ENCODE measurements around the gene SMYD3.

SMYD3 gene

GRCh38 chr1:245760301-245760700, 746.8 kb downstream of the SMYD3 start:
- H3K27ac ChIP-seq (ENCODE audit: low read depth in 2 of 2, low read length in 2 of 2) = no peak overlapping the region
- H3K36me3 ChIP-seq (ENCODE audit: control insufficient read depth in 2 of 2, insufficient read depth in 2 of 2, low read length in 2 of 2) = no peaks in the 10 kb centered on the region
- no peaks in the 10 kb centered on the region for H3K9me3 ChIP-seq (ENCODE audit: control insufficient read depth in 2 of 2, low read length in 2 of 2)
- no peak overlapping the region for H3K4me3 ChIP-seq (ENCODE audit: low read length in 2 of 2)
- no peaks in the 10 kb centered on the region for H3K4me1 ChIP-seq (ENCODE audit: control insufficient read depth in 2 of 2, insufficient read depth in 2 of 2, low read length in 2 of 2)
- H3K27me3 ChIP-seq (ENCODE audit: control insufficient read depth in 2 of 2, insufficient read depth in 2 of 2, low read length in 2 of 2) = no peaks in the 10 kb centered on the region
- no peak overlapping the region for H3K9ac ChIP-seq (ENCODE audit: low read depth in 1 of 2, low read length in 2 of 2)

DNA sequence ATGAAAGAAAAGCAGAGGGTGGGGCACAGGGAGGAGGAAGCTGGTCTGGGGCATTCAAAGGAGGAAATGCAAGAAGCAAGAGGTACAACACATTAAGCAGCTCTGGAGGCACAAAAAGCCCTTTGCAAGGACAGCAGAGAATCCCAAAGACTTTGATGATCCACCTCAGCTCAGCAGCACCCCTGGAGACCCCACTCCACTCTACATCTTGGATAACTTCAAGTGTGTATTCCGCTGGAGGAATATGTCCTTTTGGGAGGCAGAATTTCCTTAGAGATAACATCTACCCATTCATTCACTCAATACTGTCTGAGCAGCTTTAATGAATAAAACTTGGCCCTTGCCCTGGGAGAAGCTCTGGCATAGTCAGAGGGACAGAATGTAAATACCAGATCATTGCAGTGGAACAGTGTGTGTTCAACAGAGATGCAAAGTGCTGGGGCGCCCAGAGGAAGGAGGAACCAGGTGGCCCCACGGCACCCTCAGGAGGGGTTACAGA, 752.6 kb downstream of the SMYD3 start:
- Histone ChIP-seq H3K27ac (ENCODE audit: low read depth in 2 of 2, low read length in 2 of 2) (no peak overlapping the region), H3K4me3 (ENCODE audit: low read length in 2 of 2) (no peak overlapping the region), H3K9ac (ENCODE audit: low read depth in 1 of 2, low read length in 2 of 2) (no peak overlapping the region), H3K4me1 (ENCODE audit: control insufficient read depth in 2 of 2, insufficient read depth in 2 of 2, low read length in 2 of 2) (no peaks in the 10 kb centered on the region), H3K9me3 (ENCODE audit: control insufficient read depth in 2 of 2, low read length in 2 of 2) (no peaks in the 10 kb centered on the region), H3K36me3 (ENCODE audit: control insufficient read depth in 2 of 2, insufficient read depth in 2 of 2, low read length in 2 of 2) (no peaks in the 10 kb centered on the region), H3K27me3 (ENCODE audit: control insufficient read depth in 2 of 2, insufficient read depth in 2 of 2, low read length in 2 of 2) (no peaks in the 10 kb centered on the region)

DNA sequence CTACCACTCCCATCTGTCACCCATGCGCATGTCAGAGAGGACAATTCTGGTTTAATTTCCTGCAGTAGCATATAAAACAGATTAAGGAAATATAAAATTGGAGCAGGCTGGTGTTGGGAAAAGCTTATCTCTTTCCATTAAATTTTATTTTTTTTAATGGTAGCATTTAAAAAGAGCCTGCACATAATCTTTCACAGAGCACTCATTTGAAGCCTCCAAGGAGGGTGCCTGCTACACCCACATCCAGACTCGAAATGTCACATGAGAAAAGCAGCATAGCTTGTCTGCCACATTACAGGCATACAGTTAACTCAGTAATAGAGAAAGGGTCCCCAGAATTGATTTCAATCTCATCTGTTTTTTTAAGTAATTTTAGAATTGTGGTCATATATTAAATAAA, 753.3 kb downstream of the SMYD3 start:
- Histone ChIP-seq H3K27ac (ENCODE audit: low read depth in 2 of 2, low read length in 2 of 2) (no peak overlapping the region), H3K9ac (ENCODE audit: low read depth in 1 of 2, low read length in 2 of 2) (no peak overlapping the region), H3K27me3 (ENCODE audit: control insufficient read depth in 2 of 2, insufficient read depth in 2 of 2, low read length in 2 of 2) (no peaks in the 10 kb centered on the region), H3K4me1 (ENCODE audit: control insufficient read depth in 2 of 2, insufficient read depth in 2 of 2, low read length in 2 of 2) (no peaks in the 10 kb centered on the region), H3K36me3 (ENCODE audit: control insufficient read depth in 2 of 2, insufficient read depth in 2 of 2, low read length in 2 of 2) (no peaks in the 10 kb centered on the region), H3K9me3 (ENCODE audit: control insufficient read depth in 2 of 2, low read length in 2 of 2) (no peaks in the 10 kb centered on the region), H3K4me3 (ENCODE audit: low read length in 2 of 2) (no peak overlapping the region)

GRCh38 chr1:245752561-245752960, 754.5 kb downstream of the SMYD3 start:
- H3K27ac ChIP-seq (ENCODE audit: low read depth in 2 of 2, low read length in 2 of 2) = no peak overlapping the region
- no peak overlapping the region for H3K9ac ChIP-seq (ENCODE audit: low read depth in 1 of 2, low read length in 2 of 2)
- no peaks in the 10 kb centered on the region for H3K9me3 ChIP-seq (ENCODE audit: control insufficient read depth in 2 of 2, low read length in 2 of 2)
- H3K27me3 ChIP-seq (ENCODE audit: control insufficient read depth in 2 of 2, insufficient read depth in 2 of 2, low read length in 2 of 2) = no peaks in the 10 kb centered on the region
- H3K36me3 ChIP-seq (ENCODE audit: control insufficient read depth in 2 of 2, insufficient read depth in 2 of 2, low read length in 2 of 2) = no peaks in the 10 kb centered on the region
- H3K4me1 ChIP-seq (ENCODE audit: control insufficient read depth in 2 of 2, insufficient read depth in 2 of 2, low read length in 2 of 2) = no peaks in the 10 kb centered on the region
- H3K4me3 ChIP-seq (ENCODE audit: low read length in 2 of 2) = no peak overlapping the region

GRCh38 chr1:245751726-245752470, 755.2 kb downstream of the SMYD3 start:
- Histone ChIP-seq H3K4me1 (ENCODE audit: control insufficient read depth in 2 of 2, insufficient read depth in 2 of 2, low read length in 2 of 2) (no peaks in the 10 kb centered on the region), H3K9me3 (ENCODE audit: control insufficient read depth in 2 of 2, low read length in 2 of 2) (no peaks in the 10 kb centered on the region)

DNA sequence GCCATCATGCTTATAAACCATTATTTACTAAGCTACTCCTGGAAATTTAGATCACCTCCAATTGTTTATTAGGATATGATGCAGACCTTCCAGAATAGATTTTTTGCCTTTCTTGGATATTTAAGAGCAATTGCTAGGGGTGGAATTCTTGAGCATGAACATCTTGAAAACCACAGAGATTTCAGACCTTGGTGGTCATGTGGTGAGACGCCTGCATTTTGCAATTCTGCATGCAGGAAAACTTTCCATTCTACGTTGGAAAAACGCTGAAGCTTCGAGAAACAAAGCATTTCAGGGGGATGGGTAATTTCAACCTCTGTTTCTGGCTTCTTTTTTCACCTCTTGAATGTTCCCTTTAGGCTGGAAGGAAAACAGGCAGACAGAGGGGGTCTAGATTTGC, 756.0 kb downstream of the SMYD3 start:
- H3K9ac ChIP-seq (ENCODE audit: low read depth in 1 of 2, low read length in 2 of 2) = no peak overlapping the region
- H3K9me3 ChIP-seq (ENCODE audit: control insufficient read depth in 2 of 2, low read length in 2 of 2) = no peaks in the 10 kb centered on the region
- no peak overlapping the region for H3K4me3 ChIP-seq (ENCODE audit: low read length in 2 of 2)
- H3K27me3 ChIP-seq (ENCODE audit: control insufficient read depth in 2 of 2, insufficient read depth in 2 of 2, low read length in 2 of 2) = no peaks in the 10 kb centered on the region
- H3K4me1 ChIP-seq (ENCODE audit: control insufficient read depth in 2 of 2, insufficient read depth in 2 of 2, low read length in 2 of 2) = no peaks in the 10 kb centered on the region
- H3K27ac ChIP-seq (ENCODE audit: low read depth in 2 of 2, low read length in 2 of 2) = no peak overlapping the region
- H3K36me3 ChIP-seq (ENCODE audit: control insufficient read depth in 2 of 2, insufficient read depth in 2 of 2, low read length in 2 of 2) = no peaks in the 10 kb centered on the region

More at GRCh38 chr1:245751726-245752470, 755.2 kb downstream of the SMYD3 start:
- H3K4me3 ChIP-seq (ENCODE audit: low read length in 2 of 2) = no peak overlapping the region
- H3K27me3 ChIP-seq (ENCODE audit: control insufficient read depth in 2 of 2, insufficient read depth in 2 of 2, low read length in 2 of 2) = no peaks in the 10 kb centered on the region
- no peak overlapping the region for H3K27ac ChIP-seq (ENCODE audit: low read depth in 2 of 2, low read length in 2 of 2)
- no peaks in the 10 kb centered on the region for H3K36me3 ChIP-seq (ENCODE audit: control insufficient read depth in 2 of 2, insufficient read depth in 2 of 2, low read length in 2 of 2)
- no peak overlapping the region for H3K9ac ChIP-seq (ENCODE audit: low read depth in 1 of 2, low read length in 2 of 2)

- Histone ChIP-seq H3K9me3 (ENCODE audit: control insufficient read depth in 2 of 2, low read length in 2 of 2) (no peaks in the 10 kb centered on the region), H3K36me3 (ENCODE audit: control insufficient read depth in 2 of 2, insufficient read depth in 2 of 2, low read length in 2 of 2) (no peaks in the 10 kb centered on the region), H3K4me3 (ENCODE audit: low read length in 2 of 2) (no peak overlapping the region), H3K27ac (ENCODE audit: low read depth in 2 of 2, low read length in 2 of 2) (no peak overlapping the region), H3K27me3 (ENCODE audit: control insufficient read depth in 2 of 2, insufficient read depth in 2 of 2, low read length in 2 of 2) (no peaks in the 10 kb centered on the region), H3K4me1 (ENCODE audit: control insufficient read depth in 2 of 2, insufficient read depth in 2 of 2, low read length in 2 of 2) (no peaks in the 10 kb centered on the region), H3K9ac (ENCODE audit: low read depth in 1 of 2, low read length in 2 of 2) (no peak overlapping the region)
Measured at GRCh38 chr1:245750261-245750660, 756.8 kb downstream of the SMYD3 start.

DNA sequence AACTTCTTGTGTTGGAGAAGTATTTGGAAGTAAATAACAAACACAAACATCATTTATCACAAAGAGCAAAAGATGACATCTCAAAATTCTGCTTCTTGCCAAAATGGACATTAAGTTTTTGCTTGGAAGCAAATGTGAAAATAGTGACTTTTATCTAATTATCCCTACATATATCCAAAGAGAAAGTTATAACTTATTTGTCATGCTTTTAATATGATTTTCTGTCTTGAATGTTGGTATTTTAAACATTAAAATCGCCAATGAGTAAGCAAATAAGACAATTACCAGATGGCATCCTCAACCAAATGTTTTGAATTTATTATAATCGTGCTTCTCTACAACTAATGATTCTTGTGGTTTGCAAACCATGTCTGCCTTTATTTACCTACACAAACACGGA, 758.0 kb downstream of the SMYD3 start:
- Histone ChIP-seq H3K9me3 (ENCODE audit: control insufficient read depth in 2 of 2, low read length in 2 of 2) (no peaks in the 10 kb centered on the region), H3K4me3 (ENCODE audit: low read length in 2 of 2) (no peak overlapping the region), H3K27me3 (ENCODE audit: control insufficient read depth in 2 of 2, insufficient read depth in 2 of 2, low read length in 2 of 2) (no peaks in the 10 kb centered on the region), H3K36me3 (ENCODE audit: control insufficient read depth in 2 of 2, insufficient read depth in 2 of 2, low read length in 2 of 2) (no peaks in the 10 kb centered on the region), H3K4me1 (ENCODE audit: control insufficient read depth in 2 of 2, insufficient read depth in 2 of 2, low read length in 2 of 2) (no peaks in the 10 kb centered on the region), H3K27ac (ENCODE audit: low read depth in 2 of 2, low read length in 2 of 2) (no peak overlapping the region), H3K9ac (ENCODE audit: low read depth in 1 of 2, low read length in 2 of 2) (no peak overlapping the region)

DNA sequence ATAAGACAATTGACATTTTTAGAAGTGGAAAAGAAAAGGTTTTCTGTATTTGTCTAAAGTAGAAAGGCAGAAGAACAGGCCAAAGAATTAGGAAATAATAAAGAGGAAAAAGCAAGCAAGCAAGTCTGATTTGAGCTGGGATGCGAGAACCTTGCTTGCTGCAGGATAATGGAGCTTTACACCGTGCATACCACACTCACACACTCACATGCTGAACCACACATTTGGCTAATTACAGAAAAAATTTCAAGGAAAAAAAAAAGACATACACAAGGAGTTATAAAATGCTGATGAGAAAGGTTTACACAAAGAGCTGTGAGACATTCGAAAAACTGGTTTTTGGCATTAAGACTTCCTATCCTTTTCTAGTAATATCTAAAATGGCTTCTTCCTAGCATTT, 758.4 kb downstream of the SMYD3 start:
- H3K36me3 ChIP-seq (ENCODE audit: control insufficient read depth in 2 of 2, insufficient read depth in 2 of 2, low read length in 2 of 2) = no peaks in the 10 kb centered on the region
- H3K9me3 ChIP-seq (ENCODE audit: control insufficient read depth in 2 of 2, low read length in 2 of 2) = no peaks in the 10 kb centered on the region
- no peaks in the 10 kb centered on the region for H3K27me3 ChIP-seq (ENCODE audit: control insufficient read depth in 2 of 2, insufficient read depth in 2 of 2, low read length in 2 of 2)
- H3K4me3 ChIP-seq (ENCODE audit: low read length in 2 of 2) = no peak overlapping the region
- H3K9ac ChIP-seq (ENCODE audit: low read depth in 1 of 2, low read length in 2 of 2) = no peak overlapping the region
- H3K4me1 ChIP-seq (ENCODE audit: control insufficient read depth in 2 of 2, insufficient read depth in 2 of 2, low read length in 2 of 2) = no peaks in the 10 kb centered on the region
- H3K27ac ChIP-seq (ENCODE audit: low read depth in 2 of 2, low read length in 2 of 2) = no peak overlapping the region

- Histone ChIP-seq H3K9me3 (ENCODE audit: control insufficient read depth in 2 of 2, low read length in 2 of 2) (no peaks in the 10 kb centered on the region), H3K36me3 (ENCODE audit: control insufficient read depth in 2 of 2, insufficient read depth in 2 of 2, low read length in 2 of 2) (no peaks in the 10 kb centered on the region), H3K4me3 (ENCODE audit: low read length in 2 of 2) (no peak overlapping the region), H3K9ac (ENCODE audit: low read depth in 1 of 2, low read length in 2 of 2) (no peak overlapping the region), H3K27ac (ENCODE audit: low read depth in 2 of 2, low read length in 2 of 2) (no peak overlapping the region), H3K27me3 (ENCODE audit: control insufficient read depth in 2 of 2, insufficient read depth in 2 of 2, low read length in 2 of 2) (no peaks in the 10 kb centered on the region), H3K4me1 (ENCODE audit: control insufficient read depth in 2 of 2, insufficient read depth in 2 of 2, low read length in 2 of 2) (no peaks in the 10 kb centered on the region)
Measured at GRCh38 chr1:245748240-245748639, 758.8 kb downstream of the SMYD3 start.

Data from mucosa of rectum (tissue), 2 donors.